ENCODE measurements around the gene PTPRJ. TPM values are rescaled to one million over a fixed set of nuclear protein-coding genes. Genes with fewer than 3 reads are reported as not detected.

PTPRJ gene
- total and polyA plus RNA-seq, 2 donors (not counting 3 experiments of a cell fraction or from before 2014, with no cell fraction given): 3.1 to 7.7 TPM

- H3K27me3 ChIP-seq (ENCODE audit: control insufficient read depth in 2 of 2, insufficient read depth in 2 of 2, low read length in 2 of 2): no peaks in the 10 kb centered on the region
- ChIA-PET POLR2A (no interaction called here), CTCF (no interaction called here)
- no peak overlapping the region for H3K27ac ChIP-seq (ENCODE audit: insufficient read depth, low read depth, low read length)
- no peak for DNase-seq (ENCODE audit: low read depth, low spot score)
- H3K4me2 ChIP-seq (ENCODE audit: insufficient read depth, low read length): no peak overlapping the region
- no peaks in the 10 kb centered on the region for H3K36me3 ChIP-seq (ENCODE audit: control insufficient read depth in 2 of 2, extremely low read depth in 1 of 2, insufficient read depth in 2 of 2, low read length in 2 of 2)
- no peaks in the 10 kb centered on the region for H3K9me1 ChIP-seq (replicated peaks; ENCODE audit: control insufficient read depth, extremely low read depth, insufficient read depth, low read length)
- no peaks in the 10 kb centered on the region for H3K4me1 ChIP-seq (ENCODE audit: control insufficient read depth, extremely low read depth, insufficient read depth, low read length)
- intact Hi-C loops (cut with micrococcal nuclease) (no loop called here), dilution Hi-C loops (cut with MboI; ENCODE audit: extremely low pct_ligation_motif_present, low sequenced_read_pairs) (no loop called here)
- no peak overlapping the region for H3K4me3 ChIP-seq (replicated peaks in 1 of 3; ENCODE audit: insufficient read depth in 1 of 3, low read depth in 1 of 3, low read length in 3 of 3)
- no peak overlapping the region for H3K9ac ChIP-seq (replicated peaks; ENCODE audit: extremely low read depth, insufficient read depth, low read length)
- no peak overlapping the region for H2AFZ ChIP-seq (ENCODE audit: low read depth, low read length)
- FAIRE-seq: no peak
- no peaks in the 10 kb centered on the region for H4K20me1 ChIP-seq (replicated peaks; ENCODE audit: control insufficient read depth, extremely low read depth, insufficient read depth, low read length)
- TF ChIP-seq POLR2AphosphoS5 (IDR thresholded peaks at IDR 0.05; ENCODE audit: insufficient read depth, low read depth, low read length): no peak
- TF ChIP-seq JUN (IDR thresholded peaks at IDR 0.05; ENCODE audit: borderline replicate concordance, insufficient read depth, insufficient read length, low read depth): no peak
- TF ChIP-seq EZH2 (IDR thresholded peaks at IDR 0.05; ENCODE audit: borderline replicate concordance, low read depth, low read length, severe bottlenecking): no peak
- TF ChIP-seq FOS (IDR thresholded peaks at IDR 0.05; ENCODE audit: borderline replicate concordance, insufficient read depth, low read length): no peak
- no peak for TF ChIP-seq MYC (IDR thresholded peaks at IDR 0.05; ENCODE audit: low read depth, low read length)
- TF ChIP-seq POLR2A (IDR thresholded peaks at IDR 0.05; ENCODE audit: low read depth, low read length): no peak
- H3K9me3 ChIP-seq (replicated peaks; ENCODE audit: control insufficient read depth, insufficient read depth, low read length): no peaks in the 10 kb centered on the region
- H3K79me2 ChIP-seq (ENCODE audit: control insufficient read depth, insufficient read depth, low read length): no peaks in the 10 kb centered on the region
- BruUV-seq (replicated peaks): no TSS peak
Measured at GRCh38 chr11:48058064-48058463, 77.7 kb downstream of the PTPRJ start.

GRCh38 chr11:48058788-48059187 is 78.4 kb downstream of the PTPRJ start:
- Histone ChIP-seq H3K79me2 (ENCODE audit: control insufficient read depth, insufficient read depth, low read length) (no peaks in the 10 kb centered on the region), H3K4me2 (ENCODE audit: insufficient read depth, low read length) (no peak overlapping the region), H4K20me1 (replicated peaks; ENCODE audit: control insufficient read depth, extremely low read depth, insufficient read depth, low read length) (no peaks in the 10 kb centered on the region), H3K9me1 (replicated peaks; ENCODE audit: control insufficient read depth, extremely low read depth, insufficient read depth, low read length) (no peaks in the 10 kb centered on the region), H3K27me3 (ENCODE audit: control insufficient read depth in 2 of 2, insufficient read depth in 2 of 2, low read length in 2 of 2) (no peaks in the 10 kb centered on the region), H3K4me3 (replicated peaks in 1 of 3; ENCODE audit: insufficient read depth in 1 of 3, low read depth in 1 of 3, low read length in 3 of 3) (no peak overlapping the region), H3K36me3 (ENCODE audit: control insufficient read depth in 2 of 2, extremely low read depth in 1 of 2, insufficient read depth in 2 of 2, low read length in 2 of 2) (no peaks in the 10 kb centered on the region), H3K4me1 (ENCODE audit: control insufficient read depth, extremely low read depth, insufficient read depth, low read length) (peaks cover 6% of the 10 kb centered on the region), H3K9me3 (replicated peaks; ENCODE audit: control insufficient read depth, insufficient read depth, low read length) (no peaks in the 10 kb centered on the region), H2AFZ (ENCODE audit: low read depth, low read length) (no peak overlapping the region), H3K27ac (ENCODE audit: insufficient read depth, low read depth, low read length) (no peak overlapping the region), H3K9ac (replicated peaks; ENCODE audit: extremely low read depth, insufficient read depth, low read length) (no peak overlapping the region)
- ChIA-PET CTCF (no interaction called here), POLR2A (no interaction called here)
- no TSS peak for BruUV-seq (replicated peaks)
- dilution Hi-C loops (cut with MboI; ENCODE audit: extremely low pct_ligation_motif_present, low sequenced_read_pairs) (no loop called here), intact Hi-C loops (cut with micrococcal nuclease) (no loop called here)
- DNase-seq (ENCODE audit: low read depth, low spot score): no peak
- TF ChIP-seq FOS (IDR thresholded peaks at IDR 0.05; ENCODE audit: borderline replicate concordance, insufficient read depth, low read length): no peak
- no peak for TF ChIP-seq CTCF (IDR thresholded peaks at IDR 0.05; ENCODE audit: extremely low read depth in 1 of 2, insufficient read depth in 1 of 2, low read depth in 1 of 2, low read length in 2 of 2)
- no peak for TF ChIP-seq MYC (IDR thresholded peaks at IDR 0.05; ENCODE audit: low read depth, low read length)
- TF ChIP-seq MAX (IDR thresholded peaks at IDR 0.05; ENCODE audit: insufficient read depth, insufficient read length): no peak
- FAIRE-seq: no peak

All from endothelial cell of umbilical vein (primary cell).